HEK293 (cell line): Measurements from ENCODE around the gene DPH2.

Source experiments
- CTCF ChIA-PET: fragments of 350-600 bp; formaldehyde crosslinking; extraction: SDS; loops from one replicate; lab custom pipeline; 2021; ENCODE audit warnings: antibody characterized with exemption; lab: Yijun Ruan, JAX
- POLR2A ChIA-PET: fragments of 300-600 bp; formaldehyde crosslinking; extraction: SDS; loops from one replicate; lab custom pipeline; 2020; ENCODE audit warnings: antibody characterized with exemption, inconsistent platforms; lab: Yijun Ruan, JAX
- H3K27ac ChIP-seq: fragments of 200-500 bp; sonication (Bioruptor generic); 2 replicates; pipeline ENCODE4 v1.5.1; 2014; ENCODE audit warnings: low read depth, low read length, control low read depth, inconsistent platforms; ENCODE audit errors: extremely low read depth
- H3K36me3 ChIP-seq, 2 experiments: fragments of 200-500 bp in 1 of 2; sonication (Bioruptor generic) in 1 of 2; 1 replicate in 1 of 2; 2 replicates in 1 of 2; pipeline ENCODE4 v1.5.1; 2014 to 2017; ENCODE audit warnings: inconsistent platforms in 2 of 2, low read length in 2 of 2; ENCODE audit not compliant: control insufficient read depth in 2 of 2, insufficient read depth in 1 of 2
- H3K4me1 ChIP-seq: fragments of 200-500 bp; sonication (Bioruptor generic); 2 replicates; pipeline ENCODE4 v1.5.1; 2014; ENCODE audit warnings: mild to moderate bottlenecking, low read length, inconsistent platforms; ENCODE audit not compliant: control insufficient read depth, insufficient read depth
- H3K4me3 ChIP-seq: 2 replicates; pipeline ENCODE4 v1.5.1; 2011; ENCODE audit warnings: low read depth, mild to moderate bottlenecking, control low read depth, low read length, moderate library complexity
- H3K9me3 ChIP-seq: fragments of 200-500 bp; sonication (Bioruptor generic); 2 replicates; pipeline ENCODE4 v1.5.1; 2014; ENCODE audit warnings: low read depth, low read length, inconsistent platforms; ENCODE audit not compliant: control insufficient read depth, insufficient read depth
- GLI2 ChIP-seq: fragments of 450-650 bp; formaldehyde crosslinking; IDR thresholded peaks from 2 replicates; pipeline ENCODE4; 2017; ENCODE audit warnings: missing biosample characterization, missing genetic modification characterization, low read depth, borderline replicate concordance
- KLF8 ChIP-seq: fragments of 450-650 bp; formaldehyde crosslinking; IDR thresholded peaks from 2 replicates; pipeline ENCODE4 v1.5.1; 2016; ENCODE audit warnings: missing biosample characterization, missing genetic modification characterization
- RBAK ChIP-seq: fragments of 450-650 bp; formaldehyde crosslinking; IDR thresholded peaks from 2 replicates; pipeline ENCODE4 v1.5.1; 2016; ENCODE audit warnings: missing biosample characterization, missing genetic modification characterization
- REPIN1 ChIP-seq: fragments of 450-650 bp; formaldehyde crosslinking; IDR thresholded peaks from 2 replicates; pipeline ENCODE4 v1.5.1; 2017; ENCODE audit warnings: missing biosample characterization, missing genetic modification characterization, low read depth
- SCRT2 ChIP-seq: fragments of 450-650 bp; formaldehyde crosslinking; IDR thresholded peaks from 2 replicates; pipeline ENCODE4 v1.5.1; 2016; ENCODE audit warnings: missing biosample characterization, missing genetic modification characterization
- TRIM28 ChIP-seq: IDR thresholded peaks from 2 replicates; pipeline ENCODE4 v1.6.1; 2011; ENCODE audit warnings: low read length, control low read depth, borderline replicate concordance
- ZBTB17 ChIP-seq: fragments of 450-650 bp; formaldehyde crosslinking; IDR thresholded peaks from 2 replicates; pipeline ENCODE4 v1.5.1; 2016; ENCODE audit warnings: missing biosample characterization, missing genetic modification characterization
- ZBTB48 ChIP-seq: fragments of 450-650 bp; formaldehyde crosslinking; IDR thresholded peaks from 2 replicates; pipeline ENCODE4 v1.5.1; 2016; ENCODE audit warnings: missing biosample characterization, missing genetic modification characterization
- ZFHX2 ChIP-seq: fragments of 450-650 bp; formaldehyde crosslinking; conservative IDR thresholded peaks from 2 replicates; pipeline ENCODE4 v1.5.1; 2016; ENCODE audit warnings: missing biosample characterization, missing genetic modification characterization
- ZIC2 ChIP-seq: fragments of 450-650 bp; formaldehyde crosslinking; IDR thresholded peaks from 2 replicates; pipeline ENCODE4 v1.5.1; 2016; ENCODE audit warnings: missing biosample characterization, missing genetic modification characterization
- ZNF2 ChIP-seq: fragments of 450-650 bp; formaldehyde crosslinking; IDR thresholded peaks from 2 replicates; pipeline ENCODE4 v1.5.1; 2016; ENCODE audit warnings: missing biosample characterization, missing genetic modification characterization
- ZNF221 ChIP-seq: fragments of 450-650 bp; formaldehyde crosslinking; IDR thresholded peaks from 2 replicates; pipeline ENCODE4 v1.5.1; 2017; ENCODE audit warnings: missing biosample characterization, missing genetic modification characterization, borderline replicate concordance
- ZNF324 ChIP-seq: fragments of 450-650 bp; formaldehyde crosslinking; IDR thresholded peaks from 2 replicates; pipeline ENCODE4 v1.5.1; 2016; ENCODE audit warnings: missing biosample characterization, missing genetic modification characterization
- ZNF335 ChIP-seq: fragments of 450-650 bp; formaldehyde crosslinking; conservative IDR thresholded peaks from 2 replicates; pipeline ENCODE4 v1.5.1; 2016; ENCODE audit warnings: missing biosample characterization, missing genetic modification characterization
- ZNF341 ChIP-seq: fragments of 450-650 bp; formaldehyde crosslinking; IDR thresholded peaks from 2 replicates; pipeline ENCODE4; 2016; ENCODE audit warnings: low read depth, missing biosample characterization, missing genetic modification characterization
- ZNF426 ChIP-seq: fragments of 450-650 bp; formaldehyde crosslinking; IDR thresholded peaks from 2 replicates; pipeline ENCODE4 v1.5.1; 2017; ENCODE audit warnings: missing biosample characterization, missing genetic modification characterization, mild to moderate bottlenecking, inconsistent platforms, moderate library complexity
- ZNF600 ChIP-seq: fragments of 450-650 bp; formaldehyde crosslinking; IDR thresholded peaks from 2 replicates; pipeline ENCODE4 v1.5.1; 2016; ENCODE audit warnings: missing biosample characterization, missing genetic modification characterization
- ZNF621 ChIP-seq: fragments of 450-650 bp; formaldehyde crosslinking; IDR thresholded peaks from 2 replicates; pipeline ENCODE4 v1.5.1; 2017; ENCODE audit warnings: missing biosample characterization, missing genetic modification characterization
- ZNF707 ChIP-seq: fragments of 450-650 bp; formaldehyde crosslinking; IDR thresholded peaks from 2 replicates; pipeline ENCODE4 v1.5.1; 2016; ENCODE audit warnings: missing biosample characterization, missing genetic modification characterization
- ZSCAN30 ChIP-seq: fragments of 450-650 bp; IDR thresholded peaks from 2 replicates; pipeline ENCODE4 v1.5.1; 2018; ENCODE audit warnings: missing biosample characterization, mild to moderate bottlenecking, missing genetic modification characterization, moderate library complexity
- TF ChIP-seq, protein P1 (sequence below): fragments of 450-650 bp; formaldehyde crosslinking; IDR thresholded peaks from 2 replicates; pipeline ENCODE4 v1.5.1; 2016; ENCODE audit warnings: missing biosample characterization, missing genetic modification characterization
- TF ChIP-seq, protein P2 (sequence below): fragments of 450-650 bp; formaldehyde crosslinking; IDR thresholded peaks from 2 replicates; pipeline ENCODE4 v1.5.1; 2016; ENCODE audit warnings: missing biosample characterization, missing genetic modification characterization

The DPH2 gene

DNA sequence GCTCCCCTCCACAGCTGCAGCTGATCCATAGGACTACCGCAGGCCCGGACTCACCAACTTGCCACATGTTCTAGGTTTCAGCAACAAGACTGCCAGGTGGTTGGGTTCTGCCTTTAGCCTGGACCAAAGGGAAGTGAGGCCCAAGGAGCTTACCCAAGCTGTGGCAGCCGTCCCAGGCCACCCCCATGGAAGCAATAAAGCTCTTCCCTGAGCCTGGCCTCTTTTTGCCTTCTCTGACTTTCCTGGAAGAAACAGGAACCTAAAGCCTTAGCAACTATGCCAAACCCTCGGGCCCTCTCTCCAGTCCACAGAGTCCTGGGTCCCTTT lies 38.9 kb upstream of the DPH2 start:
- Histone ChIP-seq H3K27ac (no peak overlapping the region), H3K4me1 (peaks cover 3% of the 10 kb centered on the region; the same call in 1 of the 2 replicates), H3K9me3 (no peaks in the 10 kb centered on the region), H3K36me3 (no peaks in the 10 kb centered on the region), H3K4me3 (no peak overlapping the region)
- POLR2A ChIA-PET: interaction anchor here (0.5 to 0.6 kb wide), 3 partner anchors 39 to 672 kb away, joined by 3 to 5 read pairs (median 4); partner anchors contain the start of gene DPH2
- TF ChIP-seq ZNF600 (tag by site-specific recombination) (no peak), ZNF707 (no peak), ZNF341 (peak; percentile 52; the same call in 1 of the 2 replicates)
- TF ChIP-seq, all 188 proteins: peak for 1
- CTCF ChIA-PET: interaction anchor here (0.6 to 12.4 kb wide), 9 partner anchors 10 to 167 kb away, joined by 3 to 555 read pairs (median 5); no protein-coding TSS in a partner anchor

DNA sequence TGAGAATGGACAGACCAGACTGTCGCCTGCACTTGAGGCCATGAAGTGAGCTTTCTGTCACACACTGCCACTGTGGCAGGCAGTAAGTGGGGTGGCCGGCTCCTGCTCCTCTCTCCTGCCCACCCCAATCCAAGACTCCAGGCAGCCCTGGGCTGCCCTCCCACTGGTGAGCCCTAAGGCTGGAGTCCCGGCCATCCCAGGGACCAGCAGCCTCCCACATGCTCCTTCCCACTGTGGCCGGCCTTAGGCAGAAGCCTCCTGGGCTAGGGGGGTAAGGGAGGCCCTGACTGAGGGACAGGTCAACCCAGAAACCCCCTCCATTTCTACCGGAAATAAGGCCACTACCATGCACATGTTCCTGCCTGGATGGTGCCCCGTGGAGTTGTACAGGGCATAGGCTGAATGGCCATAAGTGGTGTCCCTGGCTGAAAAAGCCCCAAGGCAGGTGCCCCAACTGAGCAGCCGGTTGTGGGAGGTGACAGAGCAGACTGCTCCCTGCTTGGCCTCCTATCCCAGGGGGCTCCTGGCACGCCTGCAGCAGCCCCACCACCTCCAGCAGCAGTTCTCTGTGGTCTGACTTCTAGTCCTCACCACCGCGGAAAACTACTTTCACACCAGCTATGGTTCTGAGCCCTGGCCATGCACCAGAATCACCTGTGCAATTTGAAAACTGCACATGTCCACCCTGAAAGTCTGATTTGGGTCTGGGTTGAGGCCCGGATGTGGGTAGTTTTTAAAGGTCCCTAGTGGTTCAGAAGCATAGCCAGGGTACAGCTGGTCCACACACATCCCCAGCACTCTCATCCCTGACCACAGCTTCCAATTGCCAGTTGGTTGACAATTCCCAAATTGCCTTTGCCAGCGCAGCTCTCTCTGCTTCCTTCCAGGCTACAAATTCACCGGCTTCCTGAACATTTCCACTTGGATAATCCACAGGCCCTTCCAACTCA lies 37.8 kb upstream of the DPH2 start:
- POLR2A ChIA-PET: interaction anchor here (1.2 kb wide), 1 partner anchor 15 kb away, joined by 3 read pairs; the partner anchor contains the start of gene IPO13
- Histone ChIP-seq H3K4me1 (peaks cover 3% of the 10 kb centered on the region; the same call in 1 of the 2 replicates), H3K27ac (no peak overlapping the region), H3K9me3 (no peaks in the 10 kb centered on the region), H3K36me3 (peaks cover 0 to 2% of the 10 kb centered on the region in 2 experiments; a peak in 1 of 3 replicates), H3K4me3 (no peak overlapping the region)
- TF ChIP-seq ZNF221 (tag by site-specific recombination) (no peak), GLI2 (tag by site-specific recombination) (no peak), ZIC2 (tag by site-specific recombination) (peak; percentile 40), ZNF324 (tag by site-specific recombination) (no peak), ZFHX2 (tag by site-specific recombination) (peak; percentile 11; the same call in 1 of the 2 replicates), TRIM28 (no peak), REPIN1 (no peak)
- CTCF ChIA-PET: interaction anchor here (0.6 to 12.4 kb wide), 8 partner anchors 9 to 422 kb away, joined by 3 to 555 read pairs (median 4); partner anchors contain the start of gene IPO13

DNA sequence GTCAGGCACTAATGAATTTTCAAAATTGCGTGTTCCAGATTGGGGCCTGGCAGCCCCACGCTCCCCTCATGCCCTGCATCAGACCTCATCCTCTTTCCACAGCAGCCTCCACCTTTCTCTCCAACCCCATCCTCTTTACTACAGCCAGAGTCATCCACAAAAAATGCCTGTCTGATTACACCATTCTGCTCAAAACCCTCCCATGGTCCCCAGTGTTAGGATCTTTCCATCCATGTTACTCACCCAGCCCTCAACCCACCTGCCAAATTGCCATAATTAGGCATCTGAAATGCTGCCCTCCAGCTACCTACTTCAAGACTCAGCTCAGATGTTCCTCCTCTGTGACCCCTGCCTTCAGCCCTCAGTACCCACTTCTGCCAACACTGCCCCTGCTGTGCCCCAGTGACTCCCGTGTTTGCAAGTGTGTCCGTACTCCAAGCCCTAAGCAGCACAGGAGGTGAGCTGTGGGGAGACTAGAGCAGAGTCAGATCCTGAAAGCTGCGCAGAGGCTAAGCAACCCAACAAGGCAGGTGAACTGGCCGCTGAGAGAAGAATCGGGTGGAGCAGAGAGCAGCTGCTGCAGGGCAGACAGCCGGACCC lies 36.9 kb upstream of the DPH2 start:
- peak; percentile 66 for TF ChIP-seq ZIC2 (tag by site-specific recombination)
- TF ChIP-seq RBAK: no peak
- TF ChIP-seq KLF8: no peak
- TF ChIP-seq ZBTB48 (tag by site-specific recombination): 0 out of 2 replicates have a peak, but pooled peaks have one; percentile 43
- no peak for TF ChIP-seq ZNF341
- TF ChIP-seq, protein P1, sequence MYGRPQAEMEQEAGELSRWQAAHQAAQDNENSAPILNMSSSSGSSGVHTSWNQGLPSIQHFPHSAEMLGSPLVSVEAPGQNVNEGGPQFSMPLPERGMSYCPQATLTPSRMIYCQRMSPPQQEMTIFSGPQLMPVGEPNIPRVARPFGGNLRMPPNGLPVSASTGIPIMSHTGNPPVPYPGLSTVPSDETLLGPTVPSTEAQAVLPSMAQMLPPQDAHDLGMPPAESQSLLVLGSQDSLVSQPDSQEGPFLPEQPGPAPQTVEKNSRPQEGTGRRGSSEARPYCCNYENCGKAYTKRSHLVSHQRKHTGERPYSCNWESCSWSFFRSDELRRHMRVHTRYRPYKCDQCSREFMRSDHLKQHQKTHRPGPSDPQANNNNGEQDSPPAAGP: peak; percentile 54
- peak; percentile 93 for TF ChIP-seq ZNF335 (tag by site-specific recombination)
- TF ChIP-seq, protein P2, sequence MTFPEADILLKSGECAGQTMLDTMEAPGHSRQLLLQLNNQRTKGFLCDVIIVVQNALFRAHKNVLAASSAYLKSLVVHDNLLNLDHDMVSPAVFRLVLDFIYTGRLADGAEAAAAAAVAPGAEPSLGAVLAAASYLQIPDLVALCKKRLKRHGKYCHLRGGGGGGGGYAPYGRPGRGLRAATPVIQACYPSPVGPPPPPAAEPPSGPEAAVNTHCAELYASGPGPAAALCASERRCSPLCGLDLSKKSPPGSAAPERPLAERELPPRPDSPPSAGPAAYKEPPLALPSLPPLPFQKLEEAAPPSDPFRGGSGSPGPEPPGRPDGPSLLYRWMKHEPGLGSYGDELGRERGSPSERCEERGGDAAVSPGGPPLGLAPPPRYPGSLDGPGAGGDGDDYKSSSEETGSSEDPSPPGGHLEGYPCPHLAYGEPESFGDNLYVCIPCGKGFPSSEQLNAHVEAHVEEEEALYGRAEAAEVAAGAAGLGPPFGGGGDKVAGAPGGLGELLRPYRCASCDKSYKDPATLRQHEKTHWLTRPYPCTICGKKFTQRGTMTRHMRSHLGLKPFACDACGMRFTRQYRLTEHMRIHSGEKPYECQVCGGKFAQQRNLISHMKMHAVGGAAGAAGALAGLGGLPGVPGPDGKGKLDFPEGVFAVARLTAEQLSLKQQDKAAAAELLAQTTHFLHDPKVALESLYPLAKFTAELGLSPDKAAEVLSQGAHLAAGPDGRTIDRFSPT (tag by site-specific recombination): peak; percentile 75
- no peak for TF ChIP-seq SCRT2 (tag by site-specific recombination)
- TF ChIP-seq ZBTB17: peak; percentile 52; the same call in 1 of the 2 replicates
- no peak for TF ChIP-seq ZNF426 (tag by site-specific recombination)
- TF ChIP-seq ZSCAN30: no peak
- no peak for TF ChIP-seq ZNF621 (tag by site-specific recombination)
- TF ChIP-seq ZNF2 (tag by site-specific recombination): no peak
- TF ChIP-seq ZNF600 (tag by site-specific recombination): peak; percentile 13
- TF ChIP-seq, all 188 proteins: peak for 7
- Histone ChIP-seq H3K9me3 (no peaks in the 10 kb centered on the region), H3K27ac (no peak overlapping the region; the same call in 1 of the 2 replicates), H3K4me1 (peaks cover 3% of the 10 kb centered on the region; the same call in 1 of the 2 replicates), H3K4me3 (peak overlapping the region; percentile 35), H3K36me3 (peaks cover 0 to 9% of the 10 kb centered on the region in 2 experiments; a peak in 1 of 3 replicates)
- CTCF ChIA-PET: interaction anchor here (0.6 to 12.4 kb wide), 10 partner anchors 8 to 226 kb away, joined by 3 to 555 read pairs (median 4); partner anchors contain the start of gene IPO13
- POLR2A ChIA-PET: interaction anchor here (0.9 to 1.2 kb wide), 2 partner anchors 14 to 170 kb away, joined by 3 read pairs; partner anchors contain the start of gene IPO13
